Measurements from ENCODE around the gene XXYLT1.

GRCh38 chr3:195207056-195207455 lies 63.9 kb downstream of the XXYLT1 start:
- no peak for TF ChIP-seq POLR2A (IDR thresholded peaks at IDR 0.05; ENCODE audit: low read depth, low read length)
- no peak for TF ChIP-seq MAFK (IDR thresholded peaks at IDR 0.05; ENCODE audit: low read depth, low read length)
- TF ChIP-seq CTCF (conservative IDR thresholded peaks at IDR 0.05; ENCODE audit: low read depth, low read length): no peak
- no peak for TF ChIP-seq RAD21 (IDR thresholded peaks at IDR 0.05; ENCODE audit: low read length)
- TF ChIP-seq RCOR1 (IDR thresholded peaks at IDR 0.05; ENCODE audit: insufficient replicate concordance, low read length): no peak
- no peak for TF ChIP-seq CHD1 (IDR thresholded peaks at IDR 0.05; ENCODE audit: low read depth, low read length)
- no peak for TF ChIP-seq RFX5 (IDR thresholded peaks at IDR 0.05; ENCODE audit: low read depth, low read length)
- no peak for TF ChIP-seq CEBPB (IDR thresholded peaks at IDR 0.05; ENCODE audit: low read depth, low read length)
- TF ChIP-seq FOS (IDR thresholded peaks at IDR 0.05; ENCODE audit: low read depth, low read length): no peak

All from IMR-90 (cell line).